ENCODE results near the gene PDCD2. TPM values are rescaled to one million over a fixed set of nuclear protein-coding genes. Genes with fewer than 3 reads are reported as not detected.

The PDCD2 gene
- polyA plus RNA-seq, 1 donor from 2014 or later: 65.9 TPM

Other genes starting within 250 kb of the PDCD2 start
- gene PSMB1, start 31.3 kb downstream of the PDCD2 start, polyA plus RNA-seq (ENCODE audit: insufficient read depth, low read depth, low replicate concordance): 419 TPM
- 17.1 TPM for gene TBP, start 30.3 kb downstream of the PDCD2 start, polyA plus RNA-seq (ENCODE audit: insufficient read depth, low read depth, low replicate concordance)